WTC11 (cell line): Measurements from ENCODE around the gene FHL3. TPM values are rescaled to one million over a fixed set of nuclear protein-coding genes. Genes with fewer than 3 reads are reported as not detected.

Experiments
- ESRRA ChIP-seq: sonication (generic); formaldehyde crosslinking; IDR thresholded peaks from 2 replicates; pipeline ENCODE4 v1.8.1; 2022; ENCODE audit warnings: mild to moderate bottlenecking, missing genetic modification reagents, borderline replicate concordance
- ETV6 ChIP-seq: sonication (generic); formaldehyde crosslinking; IDR thresholded peaks from 2 replicates; pipeline ENCODE4 v1.8.1; 2022; ENCODE audit warnings: mild to moderate bottlenecking, missing genetic modification reagents
- FOXK1 ChIP-seq: sonication (generic); formaldehyde crosslinking; IDR thresholded peaks from 2 replicates; pipeline ENCODE4 v1.8.0; 2022; ENCODE audit warnings: mild to moderate bottlenecking, moderate library complexity, missing genetic modification reagents
- FOXP1 ChIP-seq: sonication (generic); formaldehyde crosslinking; IDR thresholded peaks from 2 replicates; pipeline ENCODE4 v1.8.0; 2022; ENCODE audit warnings: missing genetic modification reagents, mild to moderate bottlenecking, moderate library complexity, borderline replicate concordance
- JAZF1 ChIP-seq: fragments of 250-450 bp; sonication (Bioruptor Pico); IDR thresholded peaks from 2 replicates; pipeline ENCODE4 v1.9.0; 2021; ENCODE audit warnings: moderate library complexity, mild to moderate bottlenecking, inconsistent platforms
- NR1H2 ChIP-seq: sonication (generic); formaldehyde crosslinking; IDR thresholded peaks from 2 replicates; pipeline ENCODE4 v1.9.0; 2021; ENCODE audit warnings: mild to moderate bottlenecking, moderate library complexity, missing genetic modification reagents
- SP1 ChIP-seq: sonication (generic); formaldehyde crosslinking; conservative IDR thresholded peaks from 2 replicates; pipeline ENCODE4 v1.8.1; 2022; ENCODE audit warnings: missing genetic modification reagents
- ZNF138 ChIP-seq: sonication (generic); formaldehyde crosslinking; conservative IDR thresholded peaks from 2 replicates; pipeline ENCODE4 v1.8.1; 2022; ENCODE audit warnings: mild to moderate bottlenecking, moderate library complexity, missing genetic modification reagents
- ZNF232 ChIP-seq: sonication (generic); formaldehyde crosslinking; IDR thresholded peaks from 2 replicates; pipeline ENCODE4 v1.8.0; 2022; ENCODE audit warnings: mild to moderate bottlenecking, missing genetic modification reagents
- ZNF671 ChIP-seq: fragments of 250-450 bp; sonication (Bioruptor Pico); IDR thresholded peaks from 2 replicates; pipeline ENCODE4 v1.8.0; 2021; ENCODE audit warnings: mild to moderate bottlenecking
- total RNA-seq: library from RNA; stranded (reverse); gene quantifications from 3 replicates; pipeline ENCODE4 v1.2.3, GENCODE V29; 2021
- TF ChIP-seq, protein P1 (sequence below): sonication (generic); formaldehyde crosslinking; IDR thresholded peaks from 2 replicates; pipeline ENCODE4 v1.8.0; 2022; ENCODE audit warnings: mild to moderate bottlenecking, missing genetic modification reagents
- TF ChIP-seq, protein P2 (sequence below): sonication (generic); formaldehyde crosslinking; IDR thresholded peaks from 2 replicates; pipeline ENCODE4 v1.8.0; 2023; ENCODE audit warnings: missing genetic modification reagents, mild to moderate bottlenecking, borderline replicate concordance
- TF ChIP-seq, protein P3 (sequence below): sonication (generic); formaldehyde crosslinking; IDR thresholded peaks from 2 replicates; pipeline ENCODE4 v1.8.0; 2022; ENCODE audit warnings: mild to moderate bottlenecking, missing genetic modification reagents
- TF ChIP-seq, protein P4 (sequence below): sonication (generic); formaldehyde crosslinking; IDR thresholded peaks from 2 replicates; pipeline ENCODE4 v1.8.1; 2023; ENCODE audit warnings: mild to moderate bottlenecking, missing genetic modification reagents, borderline replicate concordance
- TF ChIP-seq, protein P5 (sequence below): fragments of 250-450 bp; sonication (Bioruptor Pico); conservative IDR thresholded peaks from 2 replicates; pipeline ENCODE4 v1.9.0; 2021; ENCODE audit warnings: mild to moderate bottlenecking
- TF ChIP-seq, protein P6 (sequence below): sonication (generic); formaldehyde crosslinking; IDR thresholded peaks from 2 replicates; pipeline ENCODE4 v1.8.1; 2023; ENCODE audit warnings: mild to moderate bottlenecking, missing genetic modification reagents
- TF ChIP-seq, protein P7 (sequence below): sonication (generic); formaldehyde crosslinking; IDR thresholded peaks from 2 replicates; pipeline ENCODE4 v1.8.1; 2022; ENCODE audit warnings: mild to moderate bottlenecking, moderate library complexity, missing genetic modification reagents
- TF ChIP-seq, protein P8 (sequence below): fragments of 250-450 bp; sonication (Bioruptor Pico); IDR thresholded peaks from 2 replicates; pipeline ENCODE4 v1.8.0; 2021; ENCODE audit warnings: mild to moderate bottlenecking
- TF ChIP-seq, protein P9 (sequence below): sonication (generic); formaldehyde crosslinking; IDR thresholded peaks from 2 replicates; pipeline ENCODE4 v1.8.1; 2023; ENCODE audit warnings: mild to moderate bottlenecking, missing genetic modification reagents, moderate library complexity

FHL3 gene
- total RNA-seq, 1 experiment from 2014 or later: 34.4 TPM

DNA sequence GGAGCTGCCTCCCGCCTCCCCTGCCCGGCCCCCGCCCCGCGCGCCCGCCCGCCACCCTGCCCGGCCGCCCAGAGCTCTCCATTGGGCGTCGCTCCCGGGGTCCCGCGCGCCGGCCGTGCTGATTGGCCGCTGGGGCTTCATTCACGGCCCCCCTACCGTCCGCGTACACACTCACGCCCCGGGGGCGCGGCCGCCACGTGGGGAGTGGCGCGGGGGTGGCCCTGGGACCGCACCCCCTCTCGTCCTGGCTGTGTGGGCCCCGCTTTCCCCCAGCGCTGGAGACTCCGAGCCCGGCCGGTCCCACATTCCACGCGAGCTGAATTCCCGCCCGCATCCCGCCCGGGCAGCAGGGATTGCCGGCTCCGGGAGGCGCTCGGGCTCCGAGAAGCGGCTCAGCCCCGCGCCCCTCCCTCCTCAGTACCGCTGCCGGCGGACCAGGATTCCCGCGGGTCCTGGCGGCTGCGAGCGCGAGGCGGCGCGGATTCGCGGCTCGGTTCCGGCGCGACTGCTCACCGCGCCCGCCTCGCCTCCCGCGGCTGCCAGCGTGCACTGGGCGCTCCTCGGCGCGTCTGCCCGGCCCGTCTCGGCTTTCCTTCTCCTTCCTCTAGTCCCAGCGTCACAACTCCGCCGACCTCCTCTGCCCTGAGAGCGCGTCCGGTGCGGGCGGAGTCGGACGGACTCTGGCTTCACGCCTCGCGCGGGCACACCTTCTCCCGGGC, 41.7 kb upstream of the FHL3 start (continued):
- TF ChIP-seq, protein P1, sequence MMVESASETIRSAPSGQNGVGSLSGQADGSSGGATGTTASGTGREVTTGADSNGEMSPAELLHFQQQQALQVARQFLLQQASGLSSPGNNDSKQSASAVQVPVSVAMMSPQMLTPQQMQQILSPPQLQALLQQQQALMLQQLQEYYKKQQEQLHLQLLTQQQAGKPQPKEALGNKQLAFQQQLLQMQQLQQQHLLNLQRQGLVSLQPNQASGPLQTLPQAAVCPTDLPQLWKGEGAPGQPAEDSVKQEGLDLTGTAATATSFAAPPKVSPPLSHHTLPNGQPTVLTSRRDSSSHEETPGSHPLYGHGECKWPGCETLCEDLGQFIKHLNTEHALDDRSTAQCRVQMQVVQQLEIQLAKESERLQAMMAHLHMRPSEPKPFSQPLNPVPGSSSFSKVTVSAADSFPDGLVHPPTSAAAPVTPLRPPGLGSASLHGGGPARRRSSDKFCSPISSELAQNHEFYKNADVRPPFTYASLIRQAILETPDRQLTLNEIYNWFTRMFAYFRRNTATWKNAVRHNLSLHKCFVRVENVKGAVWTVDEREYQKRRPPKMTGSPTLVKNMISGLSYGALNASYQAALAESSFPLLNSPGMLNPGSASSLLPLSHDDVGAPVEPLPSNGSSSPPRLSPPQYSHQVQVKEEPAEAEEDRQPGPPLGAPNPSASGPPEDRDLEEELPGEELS (CRISPR knock-in tag): no peak; the same call in 1 of the 2 replicates
- TF ChIP-seq ZNF671 (CRISPR knock-in tag) (no peak), NR1H2 (CRISPR knock-in tag) (no peak), FOXP1 (CRISPR knock-in tag) (peak; percentile 40; the same call in 1 of the 2 replicates), ESRRA (CRISPR knock-in tag) (0 out of 2 replicates have a peak, but pooled peaks have one; percentile 33), ETV6 (CRISPR knock-in tag) (0 out of 2 replicates have a peak, but pooled peaks have one; percentile 13), FOXK1 (peak; percentile 94), ZNF232 (CRISPR knock-in tag) (0 out of 2 replicates have a peak, but pooled peaks have one; percentile 44), JAZF1 (CRISPR knock-in tag) (no peak), SP1 (CRISPR knock-in tag) (peak; percentile 75), ZNF138 (CRISPR knock-in tag) (no peak)
- TF ChIP-seq, protein P2, sequence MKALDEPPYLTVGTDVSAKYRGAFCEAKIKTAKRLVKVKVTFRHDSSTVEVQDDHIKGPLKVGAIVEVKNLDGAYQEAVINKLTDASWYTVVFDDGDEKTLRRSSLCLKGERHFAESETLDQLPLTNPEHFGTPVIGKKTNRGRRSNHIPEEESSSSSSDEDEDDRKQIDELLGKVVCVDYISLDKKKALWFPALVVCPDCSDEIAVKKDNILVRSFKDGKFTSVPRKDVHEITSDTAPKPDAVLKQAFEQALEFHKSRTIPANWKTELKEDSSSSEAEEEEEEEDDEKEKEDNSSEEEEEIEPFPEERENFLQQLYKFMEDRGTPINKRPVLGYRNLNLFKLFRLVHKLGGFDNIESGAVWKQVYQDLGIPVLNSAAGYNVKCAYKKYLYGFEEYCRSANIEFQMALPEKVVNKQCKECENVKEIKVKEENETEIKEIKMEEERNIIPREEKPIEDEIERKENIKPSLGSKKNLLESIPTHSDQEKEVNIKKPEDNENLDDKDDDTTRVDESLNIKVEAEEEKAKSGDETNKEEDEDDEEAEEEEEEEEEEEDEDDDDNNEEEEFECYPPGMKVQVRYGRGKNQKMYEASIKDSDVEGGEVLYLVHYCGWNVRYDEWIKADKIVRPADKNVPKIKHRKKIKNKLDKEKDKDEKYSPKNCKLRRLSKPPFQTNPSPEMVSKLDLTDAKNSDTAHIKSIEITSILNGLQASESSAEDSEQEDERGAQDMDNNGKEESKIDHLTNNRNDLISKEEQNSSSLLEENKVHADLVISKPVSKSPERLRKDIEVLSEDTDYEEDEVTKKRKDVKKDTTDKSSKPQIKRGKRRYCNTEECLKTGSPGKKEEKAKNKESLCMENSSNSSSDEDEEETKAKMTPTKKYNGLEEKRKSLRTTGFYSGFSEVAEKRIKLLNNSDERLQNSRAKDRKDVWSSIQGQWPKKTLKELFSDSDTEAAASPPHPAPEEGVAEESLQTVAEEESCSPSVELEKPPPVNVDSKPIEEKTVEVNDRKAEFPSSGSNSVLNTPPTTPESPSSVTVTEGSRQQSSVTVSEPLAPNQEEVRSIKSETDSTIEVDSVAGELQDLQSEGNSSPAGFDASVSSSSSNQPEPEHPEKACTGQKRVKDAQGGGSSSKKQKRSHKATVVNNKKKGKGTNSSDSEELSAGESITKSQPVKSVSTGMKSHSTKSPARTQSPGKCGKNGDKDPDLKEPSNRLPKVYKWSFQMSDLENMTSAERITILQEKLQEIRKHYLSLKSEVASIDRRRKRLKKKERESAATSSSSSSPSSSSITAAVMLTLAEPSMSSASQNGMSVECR (CRISPR knock-in tag): peak; percentile 27; the same call in 1 of the 2 replicates
- TF ChIP-seq, protein P3, sequence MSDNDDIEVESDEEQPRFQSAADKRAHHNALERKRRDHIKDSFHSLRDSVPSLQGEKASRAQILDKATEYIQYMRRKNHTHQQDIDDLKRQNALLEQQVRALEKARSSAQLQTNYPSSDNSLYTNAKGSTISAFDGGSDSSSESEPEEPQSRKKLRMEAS (CRISPR knock-in tag): peak; percentile 74
- TF ChIP-seq, protein P4, sequence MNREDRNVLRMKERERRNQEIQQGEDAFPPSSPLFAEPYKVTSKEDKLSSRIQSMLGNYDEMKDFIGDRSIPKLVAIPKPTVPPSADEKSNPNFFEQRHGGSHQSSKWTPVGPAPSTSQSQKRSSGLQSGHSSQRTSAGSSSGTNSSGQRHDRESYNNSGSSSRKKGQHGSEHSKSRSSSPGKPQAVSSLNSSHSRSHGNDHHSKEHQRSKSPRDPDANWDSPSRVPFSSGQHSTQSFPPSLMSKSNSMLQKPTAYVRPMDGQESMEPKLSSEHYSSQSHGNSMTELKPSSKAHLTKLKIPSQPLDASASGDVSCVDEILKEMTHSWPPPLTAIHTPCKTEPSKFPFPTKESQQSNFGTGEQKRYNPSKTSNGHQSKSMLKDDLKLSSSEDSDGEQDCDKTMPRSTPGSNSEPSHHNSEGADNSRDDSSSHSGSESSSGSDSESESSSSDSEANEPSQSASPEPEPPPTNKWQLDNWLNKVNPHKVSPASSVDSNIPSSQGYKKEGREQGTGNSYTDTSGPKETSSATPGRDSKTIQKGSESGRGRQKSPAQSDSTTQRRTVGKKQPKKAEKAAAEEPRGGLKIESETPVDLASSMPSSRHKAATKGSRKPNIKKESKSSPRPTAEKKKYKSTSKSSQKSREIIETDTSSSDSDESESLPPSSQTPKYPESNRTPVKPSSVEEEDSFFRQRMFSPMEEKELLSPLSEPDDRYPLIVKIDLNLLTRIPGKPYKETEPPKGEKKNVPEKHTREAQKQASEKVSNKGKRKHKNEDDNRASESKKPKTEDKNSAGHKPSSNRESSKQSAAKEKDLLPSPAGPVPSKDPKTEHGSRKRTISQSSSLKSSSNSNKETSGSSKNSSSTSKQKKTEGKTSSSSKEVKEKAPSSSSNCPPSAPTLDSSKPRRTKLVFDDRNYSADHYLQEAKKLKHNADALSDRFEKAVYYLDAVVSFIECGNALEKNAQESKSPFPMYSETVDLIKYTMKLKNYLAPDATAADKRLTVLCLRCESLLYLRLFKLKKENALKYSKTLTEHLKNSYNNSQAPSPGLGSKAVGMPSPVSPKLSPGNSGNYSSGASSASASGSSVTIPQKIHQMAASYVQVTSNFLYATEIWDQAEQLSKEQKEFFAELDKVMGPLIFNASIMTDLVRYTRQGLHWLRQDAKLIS (CRISPR knock-in tag): no peak
- TF ChIP-seq, protein P5, sequence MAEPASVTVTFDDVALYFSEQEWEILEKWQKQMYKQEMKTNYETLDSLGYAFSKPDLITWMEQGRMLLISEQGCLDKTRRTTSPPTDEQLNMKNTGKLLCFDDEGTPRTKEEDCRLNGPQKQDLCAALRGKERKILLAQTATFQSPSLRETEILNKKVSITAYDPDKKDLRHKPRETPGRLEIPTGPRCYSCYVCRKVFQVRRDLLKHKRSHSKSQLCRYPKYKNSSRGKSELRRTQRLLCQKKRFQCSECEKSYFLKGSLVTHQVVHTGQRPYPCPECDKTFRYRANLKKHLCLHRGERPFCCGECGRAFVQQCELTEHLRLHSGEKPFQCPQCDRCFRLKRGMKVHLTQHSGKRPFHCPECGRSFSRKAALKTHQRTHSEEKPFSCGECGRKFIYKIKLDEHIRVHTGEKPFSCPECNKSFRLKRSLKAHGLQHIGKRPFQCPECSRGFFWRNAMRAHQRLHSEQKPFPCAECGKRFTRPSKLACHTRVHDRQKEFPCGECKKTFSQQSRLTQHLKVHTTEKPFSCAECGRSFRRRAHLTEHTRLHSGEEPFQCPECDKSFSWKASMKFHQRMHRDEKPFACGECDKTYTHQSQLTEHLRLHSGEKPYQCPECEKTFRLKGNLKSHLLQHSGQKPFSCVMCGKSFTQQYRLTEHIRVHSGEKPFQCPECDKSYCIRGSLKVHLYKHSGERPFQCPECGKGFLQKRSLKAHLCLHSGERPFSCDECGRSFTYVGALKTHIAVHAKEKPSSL (CRISPR knock-in tag): no peak
- TF ChIP-seq, protein P6, sequence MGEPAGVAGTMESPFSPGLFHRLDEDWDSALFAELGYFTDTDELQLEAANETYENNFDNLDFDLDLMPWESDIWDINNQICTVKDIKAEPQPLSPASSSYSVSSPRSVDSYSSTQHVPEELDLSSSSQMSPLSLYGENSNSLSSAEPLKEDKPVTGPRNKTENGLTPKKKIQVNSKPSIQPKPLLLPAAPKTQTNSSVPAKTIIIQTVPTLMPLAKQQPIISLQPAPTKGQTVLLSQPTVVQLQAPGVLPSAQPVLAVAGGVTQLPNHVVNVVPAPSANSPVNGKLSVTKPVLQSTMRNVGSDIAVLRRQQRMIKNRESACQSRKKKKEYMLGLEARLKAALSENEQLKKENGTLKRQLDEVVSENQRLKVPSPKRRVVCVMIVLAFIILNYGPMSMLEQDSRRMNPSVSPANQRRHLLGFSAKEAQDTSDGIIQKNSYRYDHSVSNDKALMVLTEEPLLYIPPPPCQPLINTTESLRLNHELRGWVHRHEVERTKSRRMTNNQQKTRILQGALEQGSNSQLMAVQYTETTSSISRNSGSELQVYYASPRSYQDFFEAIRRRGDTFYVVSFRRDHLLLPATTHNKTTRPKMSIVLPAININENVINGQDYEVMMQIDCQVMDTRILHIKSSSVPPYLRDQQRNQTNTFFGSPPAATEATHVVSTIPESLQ (CRISPR knock-in tag): no peak
- TF ChIP-seq, protein P7, sequence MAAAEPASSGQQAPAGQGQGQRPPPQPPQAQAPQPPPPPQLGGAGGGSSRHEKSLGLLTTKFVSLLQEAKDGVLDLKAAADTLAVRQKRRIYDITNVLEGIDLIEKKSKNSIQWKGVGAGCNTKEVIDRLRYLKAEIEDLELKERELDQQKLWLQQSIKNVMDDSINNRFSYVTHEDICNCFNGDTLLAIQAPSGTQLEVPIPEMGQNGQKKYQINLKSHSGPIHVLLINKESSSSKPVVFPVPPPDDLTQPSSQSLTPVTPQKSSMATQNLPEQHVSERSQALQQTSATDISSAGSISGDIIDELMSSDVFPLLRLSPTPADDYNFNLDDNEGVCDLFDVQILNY (CRISPR knock-in tag): peak; percentile 49; the same call in 1 of the 2 replicates
- TF ChIP-seq, protein P8, sequence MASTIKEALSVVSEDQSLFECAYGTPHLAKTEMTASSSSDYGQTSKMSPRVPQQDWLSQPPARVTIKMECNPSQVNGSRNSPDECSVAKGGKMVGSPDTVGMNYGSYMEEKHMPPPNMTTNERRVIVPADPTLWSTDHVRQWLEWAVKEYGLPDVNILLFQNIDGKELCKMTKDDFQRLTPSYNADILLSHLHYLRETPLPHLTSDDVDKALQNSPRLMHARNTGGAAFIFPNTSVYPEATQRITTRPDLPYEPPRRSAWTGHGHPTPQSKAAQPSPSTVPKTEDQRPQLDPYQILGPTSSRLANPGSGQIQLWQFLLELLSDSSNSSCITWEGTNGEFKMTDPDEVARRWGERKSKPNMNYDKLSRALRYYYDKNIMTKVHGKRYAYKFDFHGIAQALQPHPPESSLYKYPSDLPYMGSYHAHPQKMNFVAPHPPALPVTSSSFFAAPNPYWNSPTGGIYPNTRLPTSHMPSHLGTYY: no peak
- TF ChIP-seq, protein P9, sequence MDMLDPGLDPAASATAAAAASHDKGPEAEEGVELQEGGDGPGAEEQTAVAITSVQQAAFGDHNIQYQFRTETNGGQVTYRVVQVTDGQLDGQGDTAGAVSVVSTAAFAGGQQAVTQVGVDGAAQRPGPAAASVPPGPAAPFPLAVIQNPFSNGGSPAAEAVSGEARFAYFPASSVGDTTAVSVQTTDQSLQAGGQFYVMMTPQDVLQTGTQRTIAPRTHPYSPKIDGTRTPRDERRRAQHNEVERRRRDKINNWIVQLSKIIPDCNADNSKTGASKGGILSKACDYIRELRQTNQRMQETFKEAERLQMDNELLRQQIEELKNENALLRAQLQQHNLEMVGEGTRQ: peak; percentile 52
